K562 (cell line): ENCODE measurements around the gene ZNF791. TPM values are rescaled to one million over a fixed set of nuclear protein-coding genes. Genes with fewer than 3 reads are reported as not detected.
A peak's percentile ranks its signal among the peaks of the same experiment; 100 is the strongest.

Source experiments
- CHD1 ChIP-seq: fragments of 200-600 bp; sonication (generic); IDR thresholded peaks from one replicate; pipeline ENCODE4 v1.6.1; 2012; ENCODE audit warnings: mild to moderate bottlenecking, moderate library complexity, low read length, inconsistent platforms
- CREB5 ChIP-seq: fragments of 250-450 bp; sonication (Bioruptor Pico); IDR thresholded peaks from 2 replicates; pipeline ENCODE4 v1.5.0; 2020; ENCODE audit warnings: mild to moderate bottlenecking
- CTBP1 ChIP-seq: fragments of 450-650 bp; IDR thresholded peaks from 2 replicates; pipeline ENCODE4 v1.6.1; 2016; ENCODE audit warnings: borderline replicate concordance
- ETV6 ChIP-seq, 3 experiments: fragments of 150-350 bp in 1 of 3; sonication (generic) in 1 of 3; formaldehyde crosslinking in 1 of 3; IDR thresholded peaks; 2 replicates each; pipeline versions ENCODE4 v1.6.1 to v1.8.0; 2014 to 2022; ENCODE audit warnings: borderline replicate concordance in 2 of 3, low read depth in 2 of 3, antibody characterized with exemption in 1 of 3, low read length in 1 of 3, mild to moderate bottlenecking in 1 of 3, missing genetic modification reagents in 1 of 3
- KDM4B ChIP-seq, 2 experiments: fragments of 450-650 bp in 1 of 2; sonication (generic) in 1 of 2; IDR thresholded peaks; 2 replicates each; pipeline ENCODE4 v1.6.1; 2016 to 2017; ENCODE audit warnings: borderline replicate concordance in 2 of 2, antibody characterized with exemption in 1 of 2, low read depth in 1 of 2, mild to moderate bottlenecking in 1 of 2
- MAFG ChIP-seq: fragments of 450-650 bp; conservative IDR thresholded peaks from 2 replicates; pipeline ENCODE4 v1.6.1; 2016; ENCODE audit warnings: missing genetic modification characterization, missing compliant biosample characterization
- MCM5 ChIP-seq: fragments of 450-650 bp; IDR thresholded peaks from 2 replicates; pipeline ENCODE4 v1.6.1; 2016; ENCODE audit warnings: low read depth
- MEF2D ChIP-seq: conservative IDR thresholded peaks from 2 replicates; pipeline ENCODE4 v1.6.1; 2016; ENCODE audit warnings: low read depth, missing genetic modification characterization, missing compliant biosample characterization
- MXI1 ChIP-seq: IDR thresholded peaks from 2 replicates; pipeline ENCODE4 v1.6.1; 2011; ENCODE audit warnings: low read depth, mild to moderate bottlenecking, improper control_type of control experiment, low read length
- POLR3A ChIP-seq: IDR thresholded peaks from 2 replicates; pipeline ENCODE4 v1.6.1; 2011; ENCODE audit warnings: borderline replicate concordance, mild to moderate bottlenecking, moderate library complexity; ENCODE audit not compliant: insufficient read length, insufficient read depth; ENCODE audit errors: extremely low read depth
- POU5F1 ChIP-seq: fragments of 150-350 bp; IDR thresholded peaks from 2 replicates; pipeline ENCODE4 v1.6.1; 2014; ENCODE audit warnings: borderline replicate concordance, low read length, low read depth, mild to moderate bottlenecking; ENCODE audit not compliant: partially characterized antibody
- SIX5 ChIP-seq, 2 experiments: IDR thresholded peaks; 2 replicates each; pipeline ENCODE4 v1.6.1; 2011; ENCODE audit warnings: low read length in 2 of 2, borderline replicate concordance in 1 of 2, low read depth in 1 of 2, mild to moderate bottlenecking in 1 of 2, moderate library complexity in 1 of 2; ENCODE audit not compliant: insufficient read depth in 1 of 2
- SMAD2 ChIP-seq: fragments of 150-350 bp; IDR thresholded peaks from 2 replicates; pipeline ENCODE4 v1.6.1; 2014; ENCODE audit warnings: low read depth, mild to moderate bottlenecking, low read length
- ZBTB12 ChIP-seq: fragments of 250-450 bp; sonication (Bioruptor Pico); IDR thresholded peaks from 2 replicates; pipeline ENCODE4 v1.4.0; 2020
- ZNF3 ChIP-seq: fragments of 250-450 bp; sonication (Bioruptor Pico); IDR thresholded peaks from 2 replicates; pipeline ENCODE4 v1.5.0; 2021; ENCODE audit warnings: mild to moderate bottlenecking, moderate library complexity
- ZNF551 ChIP-seq: fragments of 250-450 bp; sonication (Bioruptor Pico); IDR thresholded peaks from 2 replicates; pipeline ENCODE4 v1.5.0; 2021; ENCODE audit warnings: mild to moderate bottlenecking, moderate library complexity
- ZNF830 ChIP-seq: fragments of 250-450 bp; sonication (Bioruptor Pico); IDR thresholded peaks from 2 replicates; pipeline ENCODE4 v1.5.0; 2021; ENCODE audit warnings: mild to moderate bottlenecking
- polyA plus RNA-seq, 8 experiments: library from polyadenylated mRNA; depleted of rRNA in 4 of 8; stranded (reverse) in 5 of 8; unstranded in 3 of 8; fragments of >200 nt; fragmentation: Nextera tagmentation in 2 of 8; fragmentation: Illumina TruSeq in 1 of 8; extraction: Ambion mirVana in 2 of 8; extraction: Trizol in 1 of 8; gene quantifications; 2 replicates each; pipeline versions ENCODE4 v1.2.1 to v1.2.3, GENCODE V29; 2011 to 2014; ENCODE audit warnings: inconsistent platforms in 1 of 8, missing spikeins in 1 of 8
- total RNA-seq, 7 experiments: library from RNA; depleted of rRNA in 6 of 7; stranded (reverse); fragments of >200 nt in 6 of 7; fragmentation: Illumina TruSeq in 2 of 7; extraction: Trizol in 2 of 7; gene quantifications; 2 replicates each; pipeline versions ENCODE4 v1.2.1 to v1.2.3, GENCODE V29; 2011 to 2021; ENCODE audit warnings: low replicate concordance in 1 of 7
- TF ChIP-seq, protein P1 (sequence below): fragments of 250-450 bp; sonication (Bioruptor Pico); IDR thresholded peaks from 2 replicates; pipeline ENCODE4 v1.5.1; 2021; ENCODE audit warnings: mild to moderate bottlenecking
- TF ChIP-seq, protein P2 (sequence below): IDR thresholded peaks from 2 replicates; pipeline ENCODE4 v1.6.1; 2012; ENCODE audit warnings: low read depth, low read length, improper control_type of control experiment, borderline replicate concordance

ZNF791 gene
- total and polyA plus RNA-seq, 9 of the 15 experiments (the other 6 are each of a cell fraction or from before 2014, with no cell fraction given), result 7.8 to 22.7 (median 13.1) TPM

- TF ChIP-seq CHD1, result peak; percentile 69
- TF ChIP-seq, protein P1, sequence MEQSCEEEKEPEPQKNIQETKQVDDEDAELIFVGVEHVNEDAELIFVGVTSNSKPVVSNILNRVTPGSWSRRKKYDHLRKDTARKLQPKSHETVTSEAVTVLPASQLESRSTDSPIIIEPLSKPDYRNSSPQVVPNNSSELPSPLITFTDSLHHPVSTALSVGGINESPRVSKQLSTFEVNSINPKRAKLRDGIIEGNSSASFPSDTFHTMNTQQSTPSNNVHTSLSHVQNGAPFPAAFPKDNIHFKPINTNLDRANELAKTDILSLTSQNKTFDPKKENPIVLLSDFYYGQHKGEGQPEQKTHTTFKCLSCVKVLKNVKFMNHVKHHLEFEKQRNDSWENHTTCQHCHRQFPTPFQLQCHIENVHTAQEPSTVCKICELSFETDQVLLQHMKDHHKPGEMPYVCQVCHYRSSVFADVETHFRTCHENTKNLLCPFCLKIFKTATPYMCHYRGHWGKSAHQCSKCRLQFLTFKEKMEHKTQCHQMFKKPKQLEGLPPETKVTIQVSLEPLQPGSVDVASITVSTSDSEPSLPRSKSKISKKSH (CRISPR knock-in tag), result no peak
- peak; percentile 30 to 32; a peak in 2 of 4 replicates for TF ChIP-seq SIX5 (IDR thresholded peaks at IDR 0.05; ENCODE audit: borderline replicate concordance in 1 of 2, insufficient read depth in 1 of 2, low read depth in 1 of 2, low read length in 2 of 2)
- TF ChIP-seq MAFG, result no peak
- TF ChIP-seq MXI1, result no peak
- TF ChIP-seq SMAD2, result no peak
- 0 out of 4 replicates have a peak, but pooled peaks of 1 of the 2 experiments have one; percentile 59 for TF ChIP-seq KDM4B (IDR thresholded peaks at IDR 0.05; ENCODE audit: borderline replicate concordance in 2 of 2, low read depth in 1 of 2)
- TF ChIP-seq CREB5, result no peak
- TF ChIP-seq MEF2D (tag), result 0 out of 2 replicates have a peak, but pooled peaks have one; percentile 9
- TF ChIP-seq MCM5, result no peak
- TF ChIP-seq ETV6 (IDR thresholded peaks at IDR 0.05; ENCODE audit: borderline replicate concordance in 1 of 2, low read depth in 2 of 2, low read length in 1 of 2), result 0 out of 4 replicates have a peak, but pooled peaks of 1 of the 2 experiments have one; percentile 31
- TF ChIP-seq ETV6 (CRISPR knock-in tag; IDR thresholded peaks at IDR 0.05; ENCODE audit: borderline replicate concordance), result no peak
- TF ChIP-seq ZNF3 (CRISPR knock-in tag), result no peak
- TF ChIP-seq POU5F1, result peak; percentile 88
- TF ChIP-seq ZNF830 (CRISPR knock-in tag), result peak; percentile 79; the same call in 1 of the 2 replicates
- TF ChIP-seq, protein P2, sequence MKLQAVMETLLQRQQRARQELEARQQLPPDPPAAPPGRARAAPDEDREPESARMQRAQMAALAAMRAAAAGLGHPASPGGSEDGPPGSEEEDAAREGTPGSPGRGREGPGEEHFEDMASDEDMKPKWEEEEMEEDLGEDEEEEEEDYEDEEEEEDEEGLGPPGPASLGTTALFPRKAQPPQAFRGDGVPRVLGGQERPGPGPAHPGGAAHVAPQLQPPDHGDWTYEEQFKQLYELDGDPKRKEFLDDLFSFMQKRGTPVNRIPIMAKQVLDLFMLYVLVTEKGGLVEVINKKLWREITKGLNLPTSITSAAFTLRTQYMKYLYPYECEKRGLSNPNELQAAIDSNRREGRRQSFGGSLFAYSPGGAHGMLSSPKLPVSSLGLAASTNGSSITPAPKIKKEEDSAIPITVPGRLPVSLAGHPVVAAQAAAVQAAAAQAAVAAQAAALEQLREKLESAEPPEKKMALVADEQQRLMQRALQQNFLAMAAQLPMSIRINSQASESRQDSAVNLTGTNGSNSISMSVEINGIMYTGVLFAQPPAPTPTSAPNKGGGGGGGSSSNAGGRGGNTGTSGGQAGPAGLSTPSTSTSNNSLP, result peak; percentile 56; the same call in 1 of the 2 replicates
- peak; percentile 76 for TF ChIP-seq CTBP1
- TF ChIP-seq ZBTB12 (CRISPR knock-in tag), result peak; percentile 19; the same call in 1 of the 2 replicates
- no peak for TF ChIP-seq POLR3A
- no peak for TF ChIP-seq ZNF551 (CRISPR knock-in tag)
Measured at GRCh38 chr19:12681074-12681987, 70.6 kb downstream of the ZNF791 start, which contains the start of gene DHPS (continued).
